T-helper 1 cell (primary cell): ENCODE results near the gene SMAP2.

Source experiments
- DNase-seq, 5 donors: peaks; one replicate each; pipeline ENCODE4 v3.0.0-alpha.2; 2012 to 2020

The SMAP2 gene

DNA sequence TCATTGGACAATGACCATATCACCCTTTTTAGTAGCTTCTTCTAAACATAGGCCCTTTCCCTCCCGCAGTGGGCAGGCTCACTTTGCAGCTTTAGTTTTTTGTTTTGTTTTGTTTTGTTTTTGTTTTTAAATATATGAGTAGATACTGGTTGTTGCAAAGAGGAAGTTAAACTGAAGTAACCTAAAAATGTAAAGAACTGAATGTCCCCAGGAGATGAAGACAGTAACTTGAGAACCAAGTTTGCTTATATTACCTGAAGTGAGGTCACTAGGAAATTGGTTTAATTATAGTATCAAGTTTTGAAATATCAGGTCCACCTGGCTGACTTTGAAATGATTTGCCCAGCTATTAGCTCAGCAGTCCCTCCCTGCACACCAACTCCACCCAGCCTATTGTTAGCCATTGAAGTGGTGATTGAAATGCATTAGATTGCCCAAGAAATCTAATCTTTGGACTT is 18.2 kb downstream of the SMAP2 start:
- DNase-seq = no peak

GRCh38 chr1:40392221-40392620 is 18.7 kb downstream of the SMAP2 start:
- DNase-seq = no peak

DNA sequence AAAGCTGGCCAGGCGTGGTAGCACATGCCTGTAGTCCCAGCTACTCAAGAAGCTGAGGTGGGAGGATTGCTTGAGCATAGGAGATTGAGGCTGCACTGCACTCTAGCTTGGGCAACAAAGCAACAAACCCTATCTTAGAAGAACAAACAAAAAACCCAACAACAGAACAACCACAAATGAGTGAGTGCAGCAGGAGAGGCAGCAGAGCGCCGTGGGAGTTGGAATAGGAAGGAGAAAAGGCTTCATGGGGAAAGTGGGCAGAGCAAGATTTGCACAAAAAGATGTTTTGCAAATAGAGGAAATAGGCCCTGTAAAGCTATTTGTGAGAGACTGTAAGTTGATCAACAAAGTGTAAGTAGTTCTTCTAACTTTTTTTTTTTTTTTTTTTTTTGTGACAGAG is 19.6 kb downstream of the SMAP2 start:
- DNase-seq = no peak

- peak in 1 of 5 donors; percentile 77 for DNase-seq
These were observed 21.1 kb downstream of the SMAP2 start for GRCh38 chr1:40394491-40395172.

- DNase-seq = no peak
These were observed 22.0 kb downstream of the SMAP2 start for GRCh38 chr1:40395190-40396175.

- DNase-seq = no peak
These were observed 22.9 kb downstream of the SMAP2 start for GRCh38 chr1:40396420-40396819.

DNA sequence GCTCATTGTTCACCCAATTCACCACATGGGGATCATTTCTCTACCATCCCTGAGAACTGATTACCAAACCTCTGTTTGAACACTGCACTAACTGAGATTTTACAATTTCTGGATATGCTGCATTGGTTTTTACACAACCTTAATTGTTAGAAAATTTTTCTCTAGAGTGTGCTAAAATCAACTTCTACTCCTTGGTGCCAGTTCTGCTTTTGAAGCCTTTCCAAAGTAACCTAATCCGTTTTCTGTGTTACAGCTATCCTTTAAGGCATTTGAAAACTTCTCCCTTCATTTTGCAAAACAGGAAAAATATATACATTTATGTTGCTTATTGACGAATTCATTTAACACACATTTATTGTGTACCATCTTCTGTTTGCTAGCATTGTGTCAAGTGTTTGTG is 23.7 kb downstream of the SMAP2 start:
- no peak for DNase-seq

- DNase-seq = peak in 1 of 5 donors; percentile 72
These were observed 26.6 kb downstream of the SMAP2 start for GRCh38 chr1:40399984-40400704.

DNA sequence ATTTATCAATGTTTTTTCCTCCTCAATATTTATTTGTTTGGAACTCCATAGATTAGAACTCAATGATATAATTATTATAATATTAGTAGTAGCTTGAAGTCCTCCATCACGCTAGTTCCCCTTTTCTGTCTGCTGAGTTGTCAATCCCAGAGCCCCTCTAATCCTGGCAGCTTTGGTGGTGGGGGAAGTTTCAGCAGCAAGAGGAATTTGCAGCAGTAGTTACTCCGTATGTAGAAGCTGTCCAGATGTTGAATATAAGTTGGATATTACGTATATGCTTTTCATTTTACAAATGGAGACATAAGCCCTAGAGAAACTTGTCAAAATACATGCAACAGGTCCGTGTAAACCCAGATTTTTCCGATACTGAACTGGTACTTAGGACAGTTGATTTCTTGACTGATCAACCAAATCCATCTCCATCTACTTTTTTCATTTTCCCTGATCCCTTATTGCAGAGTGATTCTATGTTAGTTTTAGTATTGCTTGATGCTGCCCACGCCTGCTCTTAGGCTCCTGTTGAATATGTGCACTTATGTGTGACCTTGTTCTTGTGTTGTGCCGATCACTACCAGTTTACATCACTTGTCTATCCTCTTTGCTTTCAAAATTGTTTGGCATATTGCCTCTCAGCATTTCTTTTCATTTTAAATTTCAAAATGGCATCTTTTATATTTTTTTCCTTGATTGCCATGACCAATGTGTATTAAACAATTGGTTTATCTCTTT is 28.1 kb downstream of the SMAP2 start:
- DNase-seq = no peak

GRCh38 chr1:40404670-40405462 is 31.3 kb downstream of the SMAP2 start:
- peak in 2 of 5 donors; percentile 14 to 67 for DNase-seq

DNA sequence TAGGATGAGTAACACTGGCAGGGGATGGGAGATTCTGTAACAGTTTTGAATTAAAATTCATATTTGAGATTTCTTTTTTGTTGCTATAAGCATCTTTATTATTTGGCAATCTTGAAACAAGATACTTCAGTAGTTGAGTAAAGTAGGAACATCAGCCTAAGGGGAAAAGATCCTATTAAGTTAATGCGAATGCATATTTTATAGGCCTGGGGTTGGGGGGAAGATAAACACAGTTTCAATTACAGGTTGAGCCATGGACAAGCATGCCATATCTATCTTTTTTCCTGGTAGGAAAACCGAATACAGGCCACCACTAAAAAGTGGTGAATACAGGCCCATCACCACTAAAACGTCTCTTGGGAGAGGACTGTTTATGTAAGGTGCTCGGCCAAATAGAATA is 32.3 kb downstream of the SMAP2 start:
- DNase-seq = no peak

DNA sequence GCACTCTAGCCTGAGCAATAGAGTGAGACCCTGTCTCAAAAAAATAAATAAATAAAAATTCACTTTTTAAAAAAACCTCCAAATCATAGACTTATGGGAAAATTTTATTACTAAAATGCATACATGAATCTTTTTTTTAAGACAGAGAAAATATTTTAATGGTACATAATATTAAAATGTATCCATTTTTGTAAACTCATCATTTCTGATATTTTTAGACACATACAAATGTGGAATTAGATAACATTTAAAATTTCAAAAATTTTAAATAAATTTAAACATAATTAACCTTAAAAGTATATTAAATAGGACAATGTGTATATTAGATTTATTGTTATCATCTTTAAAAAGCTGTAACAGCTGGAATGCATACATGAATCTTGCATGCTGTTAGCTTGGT is 33.9 kb downstream of the SMAP2 start:
- DNase-seq = no peak

- no peak for DNase-seq
These were observed 35.9 kb downstream of the SMAP2 start for GRCh38 chr1:40409467-40409866.

GRCh38 chr1:40411294-40411693 is 37.8 kb downstream of the SMAP2 start:
- no peak for DNase-seq

DNA sequence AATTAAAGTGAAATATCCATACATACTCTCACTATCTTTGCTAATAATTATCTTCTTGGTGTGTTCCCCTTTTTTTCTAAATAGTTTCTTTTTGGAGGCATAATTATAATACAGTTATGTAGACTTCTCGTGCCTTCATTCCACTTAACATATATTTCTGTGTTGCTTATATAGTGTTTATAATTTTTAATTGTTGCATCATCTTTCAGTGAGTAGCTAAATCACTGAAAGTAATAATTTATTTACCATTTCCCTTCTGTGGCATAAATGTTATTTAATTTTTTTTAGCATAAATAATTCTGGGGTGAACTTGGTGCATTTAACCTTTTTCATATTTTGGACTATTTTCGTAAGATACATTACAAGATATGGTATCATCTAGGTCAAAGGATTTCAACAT is 38.3 kb downstream of the SMAP2 start:
- no peak for DNase-seq

DNA sequence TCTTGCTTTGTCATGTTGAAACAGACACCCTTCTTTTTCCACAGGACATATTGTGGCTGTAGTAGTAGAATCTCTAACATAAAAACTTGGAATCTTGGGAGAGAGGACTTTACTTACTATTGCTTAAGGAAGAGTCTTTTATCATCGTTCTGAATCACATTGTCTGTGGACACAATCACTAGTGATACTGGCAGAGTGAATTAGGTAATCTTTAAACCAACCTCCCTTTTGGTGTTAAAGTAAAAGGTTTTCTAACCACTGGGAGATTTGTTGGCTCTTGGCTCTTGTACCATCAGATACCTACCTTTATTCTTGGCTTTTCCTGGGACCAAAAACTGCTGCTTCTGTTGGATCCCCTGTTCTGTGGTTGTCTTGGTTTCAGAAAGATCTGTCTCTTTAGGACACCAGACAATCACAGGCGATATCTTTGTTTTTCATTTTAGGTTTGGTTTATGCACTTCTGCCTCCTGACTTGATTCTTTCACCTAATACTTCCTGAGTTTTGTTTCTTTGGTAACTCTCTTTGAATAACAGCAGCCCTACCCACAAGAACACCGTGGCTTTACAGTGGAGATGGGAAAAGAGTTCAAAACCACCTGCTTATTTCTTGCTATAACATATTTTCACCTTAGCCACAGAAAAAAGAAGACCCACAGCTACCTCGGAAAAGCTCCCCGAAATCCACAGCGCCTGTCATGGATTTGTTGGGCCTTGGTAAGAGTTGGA is 40.2 kb downstream of the SMAP2 start:
- no peak for DNase-seq

- no peak for DNase-seq
These were observed 40.8 kb downstream of the SMAP2 start for GRCh38 chr1:40414331-40414730.

DNA sequence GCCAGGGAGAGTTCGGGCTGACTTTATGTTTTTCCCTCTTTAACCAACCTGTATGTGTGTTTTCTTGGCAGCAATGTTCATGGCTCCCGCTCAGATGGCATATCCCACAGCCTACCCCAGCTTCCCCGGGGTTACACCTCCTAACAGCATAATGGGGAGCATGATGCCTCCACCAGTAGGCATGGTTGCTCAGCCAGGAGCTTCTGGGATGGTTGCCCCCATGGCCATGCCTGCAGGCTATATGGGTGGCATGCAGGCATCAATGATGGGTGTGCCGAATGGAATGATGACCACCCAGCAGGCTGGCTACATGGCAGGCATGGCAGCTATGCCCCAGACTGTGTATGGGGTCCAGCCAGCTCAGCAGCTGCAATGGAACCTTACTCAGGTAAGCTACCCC is 43.2 kb downstream of the SMAP2 start:
- no peak for DNase-seq

DNA sequence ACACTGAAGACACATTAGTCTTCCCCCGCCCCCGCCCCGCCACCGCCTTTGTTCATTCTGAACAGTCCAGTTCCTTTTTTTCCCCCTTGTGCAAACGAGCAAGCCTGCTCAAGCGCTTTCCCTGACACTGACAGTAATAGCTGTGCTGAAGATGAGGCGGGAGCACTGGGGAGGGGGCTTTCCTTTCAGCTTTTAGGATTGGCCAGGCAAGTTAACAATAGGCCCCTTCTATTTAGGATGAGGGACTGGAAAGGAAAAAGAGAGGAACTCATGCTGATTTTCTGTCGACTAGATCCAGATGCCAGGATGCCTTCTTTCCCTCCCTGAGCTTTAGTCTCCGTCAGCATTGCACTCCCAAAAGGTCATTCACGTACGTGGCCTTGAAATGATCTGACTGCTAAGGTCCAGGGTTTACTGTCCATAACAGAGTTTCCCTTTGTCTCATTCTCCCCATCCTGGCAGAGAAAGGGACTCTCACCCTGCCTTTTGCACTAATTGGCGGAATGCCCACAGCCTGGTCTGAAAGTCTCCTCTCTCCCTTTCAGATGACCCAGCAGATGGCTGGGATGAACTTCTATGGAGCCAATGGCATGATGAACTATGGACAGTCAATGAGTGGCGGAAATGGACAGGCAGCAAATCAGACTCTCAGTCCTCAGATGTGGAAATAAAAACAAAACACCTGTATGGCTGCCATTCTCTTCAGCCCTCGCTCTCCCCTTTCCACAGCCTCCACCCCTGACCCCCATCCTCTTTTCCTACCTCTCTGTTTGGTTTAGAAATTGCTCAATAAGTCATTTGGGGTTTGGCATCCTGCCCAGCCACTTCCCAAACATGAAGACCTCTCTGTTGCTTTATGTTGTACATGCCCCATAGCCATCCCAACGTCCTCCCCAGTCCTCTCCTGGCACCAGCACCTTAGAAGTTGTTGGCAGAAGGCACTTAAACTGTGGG is 48.2 kb downstream of the SMAP2 start:
- no peak for DNase-seq
